Ovary (tissue), 3 donors: ENCODE data around the gene GTF3C2.

Source experiments
- EP300 ChIP-seq: sonication (generic); formaldehyde crosslinking; IDR thresholded peaks from one replicate; pipeline ENCODE4 v1.6.1; 2017; ENCODE audit warnings: antibody characterized with exemption
- POLR2A ChIP-seq: fragments of 450-650 bp; IDR thresholded peaks from one replicate; pipeline ENCODE4 v1.6.1; 2017; ENCODE audit warnings: antibody characterized with exemption, mild to moderate bottlenecking, moderate library complexity
- TF ChIP-seq, protein P1 (sequence below), 3 donors: fragments of 450-650 bp in 2 of 3; fragments of 200-600 bp in 1 of 3; IDR thresholded peaks; one replicate each; pipeline versions ENCODE4 v1.5.1 to v1.8.0; 2016 to 2022; ENCODE audit warnings: antibody characterized with exemption in 3 of 3, mild to moderate bottlenecking in 1 of 3
- donor health status: DM: no; HTN: no; CAD: no.

GRCh38 chr2:27297195-27297594 is 59.4 kb downstream of the GTF3C2 start:
- TF ChIP-seq, protein P1, sequence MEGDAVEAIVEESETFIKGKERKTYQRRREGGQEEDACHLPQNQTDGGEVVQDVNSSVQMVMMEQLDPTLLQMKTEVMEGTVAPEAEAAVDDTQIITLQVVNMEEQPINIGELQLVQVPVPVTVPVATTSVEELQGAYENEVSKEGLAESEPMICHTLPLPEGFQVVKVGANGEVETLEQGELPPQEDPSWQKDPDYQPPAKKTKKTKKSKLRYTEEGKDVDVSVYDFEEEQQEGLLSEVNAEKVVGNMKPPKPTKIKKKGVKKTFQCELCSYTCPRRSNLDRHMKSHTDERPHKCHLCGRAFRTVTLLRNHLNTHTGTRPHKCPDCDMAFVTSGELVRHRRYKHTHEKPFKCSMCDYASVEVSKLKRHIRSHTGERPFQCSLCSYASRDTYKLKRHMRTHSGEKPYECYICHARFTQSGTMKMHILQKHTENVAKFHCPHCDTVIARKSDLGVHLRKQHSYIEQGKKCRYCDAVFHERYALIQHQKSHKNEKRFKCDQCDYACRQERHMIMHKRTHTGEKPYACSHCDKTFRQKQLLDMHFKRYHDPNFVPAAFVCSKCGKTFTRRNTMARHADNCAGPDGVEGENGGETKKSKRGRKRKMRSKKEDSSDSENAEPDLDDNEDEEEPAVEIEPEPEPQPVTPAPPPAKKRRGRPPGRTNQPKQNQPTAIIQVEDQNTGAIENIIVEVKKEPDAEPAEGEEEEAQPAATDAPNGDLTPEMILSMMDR (IDR thresholded peaks at IDR 0.05) = no peak
- no peak for TF ChIP-seq POLR2A
- TF ChIP-seq EP300 = no peak
